NCI-H1436 (cell line): ENCODE results near the gene ZNF217.
"Not testable (repeated sequence)": the region's sequence is repeated elsewhere in the genome, so short reads cannot be mapped to it uniquely, and the experiment has no call there.

Experiments used
- DNase-seq: peaks from one replicate; lab custom pipeline; 2025; lab: John Stamatoyannopoulos, UW

Gene ZNF217

DNA sequence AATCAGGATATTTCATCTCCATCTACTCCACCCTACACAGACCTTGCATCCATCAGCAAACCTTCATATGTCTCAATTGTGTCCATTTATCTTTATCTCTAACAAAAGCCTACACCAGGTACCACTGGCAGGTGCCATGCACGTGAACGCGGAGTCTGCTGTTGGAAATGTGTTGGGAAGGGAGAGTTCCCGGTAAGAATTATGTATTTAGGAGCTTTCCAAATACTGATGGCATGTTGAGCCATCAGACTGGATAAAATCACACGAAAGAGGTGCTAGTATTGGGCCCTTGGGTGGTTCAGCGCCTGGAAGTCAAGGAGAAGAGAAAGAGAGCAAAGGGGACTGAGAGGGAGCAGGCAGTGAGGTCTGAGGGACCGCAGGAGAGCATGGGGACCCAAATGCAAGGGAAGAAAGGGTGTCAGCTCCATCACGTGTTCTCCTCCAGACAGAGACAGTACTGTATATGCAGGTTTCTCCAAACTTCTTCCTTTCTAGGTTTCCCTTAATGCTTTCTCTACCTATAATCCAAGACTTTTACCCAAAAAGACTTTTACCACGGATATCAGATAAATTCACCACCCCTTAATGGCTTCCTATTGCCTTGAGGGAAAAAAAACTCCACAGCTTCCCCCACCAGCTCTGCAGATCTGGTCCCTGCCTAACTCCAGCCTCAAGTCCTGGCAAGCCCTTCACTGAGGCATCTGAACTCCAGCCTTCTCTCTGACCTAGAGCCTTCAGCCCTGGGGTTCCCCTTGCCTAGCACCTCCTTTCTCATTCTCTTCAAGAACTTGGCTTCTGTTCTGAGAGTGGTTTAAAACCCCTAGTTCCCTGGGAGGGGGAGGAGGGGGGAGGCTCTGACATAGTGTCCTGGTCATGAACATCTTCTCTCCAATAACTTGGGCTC is 4.8 kb upstream of the ZNF217 start:
- no peak for DNase-seq

DNA sequence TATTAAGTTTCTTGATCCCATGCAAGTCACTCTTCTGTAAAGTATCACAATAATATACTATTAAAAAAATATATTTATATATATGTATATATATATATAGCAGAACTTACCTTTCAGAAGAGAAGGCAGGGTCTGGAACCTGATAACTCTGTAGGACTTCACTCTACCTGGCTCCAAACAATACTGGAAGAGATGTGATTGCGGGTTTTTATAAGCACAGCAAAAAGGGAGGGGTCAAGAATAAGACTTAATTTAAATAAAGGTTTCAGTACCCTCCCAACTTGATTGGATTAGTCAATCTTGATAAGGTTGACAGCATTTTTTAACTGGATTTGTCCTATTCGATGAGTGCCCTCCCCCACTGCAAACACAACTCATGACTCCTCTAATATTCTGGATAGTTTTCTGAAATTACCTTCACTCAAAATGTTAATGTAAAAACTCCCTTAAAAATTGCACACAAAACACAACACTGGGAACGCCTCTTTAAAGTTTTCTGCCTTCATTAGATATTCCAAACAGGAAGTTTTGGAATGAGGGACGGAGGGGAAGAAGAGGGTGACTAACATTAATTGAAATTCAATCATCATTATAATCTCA is 4.0 kb upstream of the ZNF217 start:
- no peak for DNase-seq

DNA sequence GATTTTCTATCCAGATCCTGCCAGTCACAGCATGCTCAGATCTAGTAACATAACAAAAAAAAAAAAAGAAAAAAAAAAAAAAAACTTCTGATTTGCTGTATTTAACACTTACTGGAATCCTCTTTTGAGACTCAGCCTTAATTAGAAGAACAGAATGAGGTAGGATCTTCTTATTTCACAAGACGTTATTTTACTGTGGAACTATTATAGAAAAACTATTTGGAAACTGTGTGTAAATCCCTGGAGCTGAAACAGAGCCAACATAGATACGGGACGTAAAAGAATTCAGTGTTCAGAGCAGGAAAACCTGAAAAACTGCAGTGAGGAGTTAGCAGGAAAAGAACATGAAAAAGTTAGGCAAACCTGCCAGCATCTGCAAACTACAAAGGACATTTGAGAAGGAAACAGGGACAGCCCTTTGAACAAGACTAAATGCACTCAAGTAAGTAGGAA is 3.4 kb upstream of the ZNF217 start:
- no peak for DNase-seq

DNA sequence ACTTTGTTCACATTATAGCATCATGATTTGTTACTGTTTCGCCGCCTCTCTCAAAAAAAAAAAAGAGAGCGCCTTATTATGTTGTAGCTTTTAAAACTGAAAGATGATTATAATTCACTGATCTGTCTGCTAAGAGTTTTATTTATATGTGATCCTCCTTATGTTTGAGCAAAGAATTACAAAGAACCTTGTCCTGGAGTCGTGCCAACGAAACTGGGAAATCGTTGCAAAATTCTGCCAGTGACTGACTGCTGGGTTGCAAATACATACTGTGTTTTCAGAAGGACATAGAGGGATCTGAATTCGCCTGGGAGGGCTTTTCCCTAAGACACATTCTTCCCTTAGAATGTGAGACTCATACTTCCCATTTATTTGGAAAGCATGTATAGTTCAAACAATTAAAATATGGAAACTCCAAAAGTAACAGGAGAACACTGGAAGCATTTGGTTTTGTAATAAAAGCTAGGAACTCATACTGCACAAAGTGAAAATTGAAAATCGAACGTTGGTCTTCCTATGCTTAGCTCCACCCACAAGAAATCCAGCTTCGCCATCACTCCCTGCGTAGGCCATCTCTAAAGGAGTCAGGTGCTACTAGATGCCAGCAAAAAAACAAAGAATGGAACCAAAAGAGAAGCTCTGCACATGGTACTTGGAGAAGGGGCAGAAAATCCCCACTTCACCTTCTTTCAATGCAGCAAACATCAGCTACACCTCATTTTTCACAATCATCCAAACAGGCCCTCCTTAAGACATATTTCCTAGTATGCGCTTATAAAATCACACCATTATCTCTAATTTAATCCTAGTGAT is 2.8 kb upstream of the ZNF217 start:
- not testable (repeated sequence) for DNase-seq

DNA sequence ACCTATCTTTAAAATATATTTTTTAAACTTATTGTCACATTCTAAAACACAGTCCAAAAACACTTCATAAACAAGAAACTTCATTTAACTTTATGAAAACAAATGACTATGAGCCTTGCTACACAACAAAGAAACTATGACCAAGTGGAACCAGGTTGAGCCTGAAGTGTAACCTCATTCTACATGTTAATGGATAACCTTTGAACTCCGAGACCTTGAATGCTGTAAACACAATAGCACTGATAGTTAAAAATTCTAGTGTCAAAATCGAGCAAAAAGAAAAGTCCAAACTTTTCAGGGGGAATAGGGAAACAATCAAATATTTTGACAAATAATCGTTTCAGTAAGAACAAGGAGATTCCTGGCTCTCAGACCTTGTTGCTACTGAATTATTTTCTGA is 2.1 kb upstream of the ZNF217 start:
- DNase-seq: not testable (repeated sequence)

DNA sequence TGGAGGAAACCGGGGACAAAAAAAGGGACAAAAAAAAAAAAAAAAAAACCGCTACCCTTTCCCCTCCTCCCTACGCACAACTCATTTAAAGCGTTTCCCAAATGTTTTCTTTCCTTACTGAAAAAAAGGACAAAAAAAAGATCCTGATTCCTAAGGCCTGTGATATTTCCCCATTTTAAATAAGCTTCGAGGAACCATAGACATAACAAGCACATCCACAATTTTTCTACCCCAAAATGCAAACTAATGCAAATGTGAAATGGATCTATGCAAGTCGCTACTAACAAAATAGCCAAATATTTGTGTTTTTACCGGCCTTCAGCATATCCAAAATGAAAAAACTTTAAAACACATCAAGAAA is 1.4 kb upstream of the ZNF217 start:
- DNase-seq: no peak

DNA sequence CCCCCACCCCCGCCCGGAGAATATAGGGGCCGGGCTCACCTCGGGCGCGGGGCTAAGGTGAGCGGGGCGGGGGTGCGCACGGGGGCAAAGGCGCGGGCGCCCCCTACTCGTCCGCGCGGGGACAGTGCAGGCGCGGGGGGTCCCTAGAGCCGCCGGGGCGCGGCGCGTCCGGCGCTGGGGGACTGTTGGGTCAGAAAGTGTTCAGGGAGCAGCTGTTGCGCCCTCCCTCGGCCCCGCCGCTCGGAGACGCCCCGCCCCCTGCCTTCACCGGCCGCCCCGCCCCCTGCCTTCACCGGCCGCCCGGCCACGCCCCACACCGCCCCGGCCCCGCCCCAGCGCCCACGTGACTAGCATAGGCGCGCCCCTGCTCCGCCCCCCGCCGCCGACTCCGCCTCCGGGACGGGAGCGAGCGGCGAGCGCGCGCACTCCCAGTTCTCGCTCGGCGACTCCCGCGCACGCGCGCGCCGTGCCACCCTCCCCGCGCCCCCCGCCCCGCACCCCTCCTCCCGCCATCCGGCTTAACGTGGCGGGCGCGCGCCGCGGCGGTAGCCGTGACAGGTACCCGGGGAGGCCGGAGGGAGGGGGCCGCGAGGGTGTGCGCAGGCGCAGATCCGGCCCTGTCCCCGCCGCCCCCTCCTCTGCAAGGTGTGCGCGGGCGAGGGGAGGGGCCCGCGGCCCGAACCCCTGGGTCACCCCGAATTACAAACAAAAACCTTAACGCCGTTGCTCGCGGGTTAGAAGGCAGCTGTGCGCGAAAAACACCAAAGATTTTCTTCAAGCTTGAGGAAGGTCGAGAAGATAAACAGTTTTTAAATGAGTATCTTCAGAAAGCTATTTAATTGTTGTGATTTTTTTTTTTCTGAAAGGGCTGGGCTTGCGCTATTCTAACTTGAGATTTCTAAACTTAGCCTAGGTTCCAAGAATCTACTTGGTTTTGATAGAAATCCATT is 704 bp upstream of the ZNF217 start:
- DNase-seq: peak; percentile 85

DNA sequence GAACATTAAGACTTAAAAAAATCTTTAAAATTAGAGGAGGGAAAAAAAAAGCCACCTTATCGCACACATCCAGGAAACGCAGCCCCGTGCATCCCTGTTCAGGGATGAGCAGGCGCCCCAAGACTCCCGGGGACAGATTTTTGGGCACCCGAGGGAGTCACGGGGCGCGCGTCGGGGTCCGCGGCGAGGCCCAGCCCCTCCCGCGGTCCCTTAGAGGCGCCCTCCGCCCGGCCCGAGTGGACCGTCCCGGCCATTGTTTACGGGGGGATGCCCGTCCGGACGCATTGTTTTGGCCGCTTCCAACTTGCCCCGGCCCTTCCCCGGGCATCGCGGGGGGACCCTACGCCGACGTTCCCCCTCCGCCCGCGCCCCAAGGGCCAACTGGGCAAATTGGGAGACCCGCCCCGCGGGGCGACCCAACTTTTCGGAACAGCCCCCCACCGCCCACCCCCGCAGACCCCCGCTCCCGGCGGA is 610 bp downstream of the ZNF217 start:
- DNase-seq: no peak

DNA sequence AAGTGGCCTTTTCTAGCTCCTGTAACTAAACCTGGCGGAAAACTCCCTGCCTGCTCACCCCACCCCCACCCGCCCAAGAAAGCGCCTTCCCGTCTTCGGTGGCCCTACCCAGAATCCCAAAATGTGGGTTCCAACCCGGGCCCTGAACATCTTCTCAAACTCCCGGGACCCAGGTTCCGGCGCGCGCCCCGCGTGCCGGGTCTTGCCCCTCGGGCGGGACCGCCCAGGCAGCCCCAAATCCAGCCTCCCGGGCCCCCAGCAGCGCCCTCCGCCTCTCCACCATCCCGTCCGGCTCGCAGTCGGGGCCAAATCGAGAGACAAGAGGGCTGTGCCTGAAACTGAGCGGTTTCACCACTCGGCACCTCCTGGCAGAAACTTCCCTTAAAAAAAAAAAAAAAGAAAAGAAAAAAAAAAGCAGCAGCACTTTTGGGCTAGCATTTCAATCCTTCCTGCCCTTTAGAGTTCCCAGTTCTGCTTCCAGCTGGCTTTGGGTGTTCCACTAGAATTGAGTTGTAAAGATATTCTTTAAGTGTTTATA is 1.1 kb downstream of the ZNF217 start:
- not testable (repeated sequence) for DNase-seq

DNA sequence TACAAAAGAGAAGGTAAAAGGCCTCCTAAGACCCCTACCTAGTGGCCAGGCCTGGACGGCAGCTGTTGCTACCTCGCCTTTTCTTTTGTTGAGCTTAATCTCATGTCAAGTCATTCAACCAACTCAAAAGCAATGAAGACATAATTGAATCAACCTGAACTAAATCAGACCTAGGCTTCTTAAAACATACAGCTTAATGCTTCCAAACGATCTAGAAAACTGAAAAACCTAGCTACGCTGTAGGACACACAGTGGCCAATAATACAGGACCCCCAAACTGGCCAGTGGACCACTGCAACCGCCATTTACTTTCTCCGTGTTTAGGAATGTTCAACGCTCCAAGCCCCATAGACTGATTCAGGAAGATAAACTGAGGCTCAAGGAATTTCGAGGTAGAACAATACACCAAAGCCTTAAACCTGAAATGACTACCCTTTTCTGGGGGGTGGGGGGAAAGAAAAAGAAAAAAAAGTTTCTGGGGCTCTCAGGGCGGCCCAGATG is 1.6 kb downstream of the ZNF217 start:
- DNase-seq: not testable (repeated sequence)

DNA sequence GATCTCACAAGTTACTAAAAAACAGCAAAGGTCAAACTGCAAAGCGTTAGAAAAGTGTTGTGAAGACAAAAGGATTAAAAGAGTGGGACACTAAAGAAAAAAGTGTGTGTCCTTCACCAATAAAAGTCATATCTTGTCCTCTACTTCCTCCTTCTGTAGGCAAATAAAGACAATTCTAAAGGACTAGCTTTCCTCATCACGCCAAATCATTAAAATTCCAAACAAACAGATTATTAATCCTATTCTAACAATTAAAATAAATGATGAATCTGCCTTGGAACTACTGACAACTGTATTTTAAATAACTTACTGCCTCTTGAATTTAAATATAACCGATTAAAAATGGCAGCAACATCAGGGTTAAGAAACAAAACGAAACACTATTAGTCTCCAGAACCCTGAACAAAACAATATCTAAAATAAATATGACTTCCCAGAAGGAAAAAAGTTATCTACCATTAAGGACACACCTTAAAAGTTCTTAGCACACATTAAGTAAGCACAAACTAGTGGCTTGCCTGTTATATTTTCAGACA is 2.4 kb downstream of the ZNF217 start:
- DNase-seq: not testable (repeated sequence)

DNA sequence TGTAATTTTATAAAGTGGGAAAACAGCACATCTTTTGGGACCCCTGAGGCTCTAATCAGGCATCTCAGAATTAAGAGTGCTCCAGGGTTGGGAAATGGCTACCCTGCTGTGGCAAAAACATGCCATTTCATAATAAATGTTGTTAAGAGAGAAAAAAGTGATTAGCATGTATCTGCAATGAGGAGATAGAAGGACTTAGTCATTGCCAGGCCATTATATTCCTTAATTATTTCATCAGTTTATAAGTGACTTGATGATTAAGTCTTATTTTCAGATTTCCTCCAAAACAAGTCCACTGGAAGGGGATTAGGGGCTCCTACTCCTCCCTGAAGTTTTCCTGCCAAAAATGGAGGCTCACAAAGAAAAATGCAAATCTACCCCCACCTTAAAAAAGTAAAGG is 3.0 kb downstream of the ZNF217 start:
- not testable (repeated sequence) for DNase-seq

DNA sequence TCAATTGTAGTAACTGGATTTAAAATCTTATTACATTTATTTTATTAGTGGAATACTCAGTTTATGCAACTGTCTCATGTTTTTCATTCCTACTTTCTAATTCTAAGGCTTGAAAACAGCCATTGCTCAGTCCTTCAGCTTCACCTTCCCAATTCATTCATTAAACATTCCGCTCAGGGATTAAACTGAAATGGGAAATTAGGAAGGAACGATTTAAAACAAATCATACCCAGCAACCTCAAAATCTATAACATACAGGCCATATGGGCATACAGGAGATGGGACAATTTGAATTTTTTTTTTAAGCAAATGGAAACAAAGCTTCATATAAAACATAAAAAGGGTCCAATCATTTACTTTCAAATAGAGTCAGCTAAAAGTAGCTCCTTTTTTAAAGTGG is 3.5 kb downstream of the ZNF217 start:
- DNase-seq: not testable (repeated sequence)

DNA sequence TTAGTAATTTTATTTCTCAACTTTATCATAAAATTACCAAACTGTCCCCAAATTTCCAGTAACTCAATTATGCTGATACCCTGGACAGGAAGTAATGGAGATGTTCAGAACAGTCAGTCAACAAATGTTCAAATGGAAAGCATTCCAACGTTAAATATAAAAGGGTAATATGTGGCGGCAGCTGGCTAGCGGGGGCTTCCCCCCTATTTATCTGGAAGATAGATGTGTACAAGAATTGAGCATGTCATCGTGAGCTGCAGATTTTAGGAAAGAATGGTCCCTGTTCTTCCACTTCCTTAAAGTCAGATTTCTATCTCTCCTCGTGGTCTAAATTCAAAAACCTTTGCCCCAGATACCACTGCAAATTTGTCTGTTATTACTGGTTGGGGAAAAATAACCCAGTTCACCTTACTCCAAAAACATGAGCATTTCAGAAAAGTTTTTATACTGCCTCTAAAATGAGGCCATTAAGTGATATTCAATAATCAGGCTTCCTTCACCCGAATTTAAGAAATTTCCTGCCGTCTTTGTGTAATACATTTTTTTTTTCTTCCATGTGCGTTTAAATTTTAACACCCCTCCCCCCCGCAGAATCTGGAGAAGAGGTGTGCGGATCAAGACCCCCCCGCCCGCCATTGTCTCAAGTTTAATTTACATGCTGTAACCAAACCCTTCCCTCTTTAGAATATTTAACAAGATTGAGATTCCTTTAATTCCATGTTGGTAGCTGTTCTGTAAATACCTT is 4.1 kb downstream of the ZNF217 start:
- DNase-seq: not testable (repeated sequence)

DNA sequence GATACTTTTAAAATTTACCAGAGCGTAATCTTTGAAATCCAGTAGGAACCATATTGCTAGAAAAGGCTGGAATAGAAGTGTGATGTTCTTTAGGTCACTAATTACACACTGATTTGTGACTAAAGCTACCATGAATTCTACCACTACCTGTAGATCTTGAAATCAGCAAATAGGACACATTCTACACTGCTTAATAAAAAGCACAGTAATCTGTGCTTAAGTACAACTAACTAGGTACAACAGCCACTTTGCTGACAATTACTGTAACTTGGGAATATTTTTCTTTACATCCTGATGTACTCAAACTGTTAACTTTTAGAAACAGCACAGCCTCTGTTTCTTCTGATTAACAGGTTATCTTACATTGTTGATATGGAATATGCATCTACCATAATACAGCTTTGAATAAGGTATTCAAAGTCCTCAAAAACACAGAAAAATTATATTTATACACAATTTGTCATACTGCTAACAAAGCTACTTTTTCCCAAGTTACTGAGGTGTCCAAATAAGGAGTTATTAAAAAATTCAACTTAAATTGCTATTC is 6.4 kb downstream of the ZNF217 start:
- DNase-seq: not testable (repeated sequence)

DNA sequence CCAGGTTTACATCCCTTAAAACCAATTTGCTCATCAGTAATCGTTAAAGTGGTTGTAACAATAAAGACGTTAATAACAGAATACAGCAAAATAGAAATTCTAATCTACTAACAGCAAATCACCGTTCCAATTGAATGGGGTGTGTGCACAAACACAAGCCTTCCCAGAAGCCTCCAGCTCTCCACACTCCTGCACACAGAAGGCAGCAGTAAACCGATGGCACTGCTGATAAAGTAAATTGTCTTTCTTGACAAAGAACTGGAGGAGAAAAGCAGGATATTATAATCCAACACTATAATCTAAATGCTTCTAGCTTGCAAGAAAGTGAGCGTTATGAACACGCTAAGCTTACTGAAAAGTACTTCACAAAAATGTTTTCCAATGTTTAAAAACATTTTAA is 7.0 kb downstream of the ZNF217 start:
- no peak for DNase-seq

DNA sequence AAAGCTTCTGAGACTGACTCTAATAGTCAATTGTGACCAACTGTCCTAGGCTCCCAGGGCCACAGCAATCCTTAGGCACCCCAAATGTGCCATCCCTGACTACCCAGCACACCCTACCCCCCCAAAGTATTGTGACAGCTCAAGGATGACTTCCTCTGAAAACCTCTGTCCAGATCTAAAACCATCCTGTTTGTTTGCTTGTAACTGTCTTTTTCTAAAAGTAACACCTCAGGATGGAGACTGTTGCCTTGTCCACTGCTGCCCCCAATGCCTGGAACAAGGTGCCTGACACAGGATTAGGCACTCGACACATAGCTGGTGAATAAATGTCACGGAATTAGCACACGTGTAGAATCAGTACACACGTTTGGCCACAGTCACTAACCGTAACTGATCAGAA is 7.7 kb downstream of the ZNF217 start:
- DNase-seq: not testable (repeated sequence)

DNA sequence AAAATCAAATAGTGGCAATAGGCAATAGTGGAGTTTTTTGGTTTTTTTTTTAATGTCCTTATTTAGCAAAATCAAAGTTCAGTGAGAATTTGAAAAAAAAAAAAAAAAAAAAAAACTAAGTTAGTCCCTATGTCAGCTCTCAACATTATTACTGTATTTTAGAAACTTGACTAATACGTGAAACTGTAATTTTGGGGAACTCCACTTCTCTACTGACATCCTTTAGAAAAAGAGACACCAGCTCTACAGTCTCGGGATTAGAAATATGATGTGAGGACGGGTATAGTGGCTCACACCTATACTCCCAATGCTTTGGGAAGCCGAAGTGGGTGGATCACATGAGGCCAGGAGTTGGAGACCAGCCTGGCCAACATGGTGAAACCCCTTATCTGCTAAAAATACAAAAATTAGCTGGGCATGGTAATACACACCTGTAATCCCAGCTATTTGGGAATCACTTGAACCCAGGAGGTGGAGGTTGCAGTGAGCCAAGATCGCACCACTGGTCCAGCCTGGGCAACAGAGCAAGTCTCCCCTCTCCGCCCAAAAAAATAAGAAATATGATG is 8.6 kb downstream of the ZNF217 start:
- not testable (repeated sequence) for DNase-seq

DNA sequence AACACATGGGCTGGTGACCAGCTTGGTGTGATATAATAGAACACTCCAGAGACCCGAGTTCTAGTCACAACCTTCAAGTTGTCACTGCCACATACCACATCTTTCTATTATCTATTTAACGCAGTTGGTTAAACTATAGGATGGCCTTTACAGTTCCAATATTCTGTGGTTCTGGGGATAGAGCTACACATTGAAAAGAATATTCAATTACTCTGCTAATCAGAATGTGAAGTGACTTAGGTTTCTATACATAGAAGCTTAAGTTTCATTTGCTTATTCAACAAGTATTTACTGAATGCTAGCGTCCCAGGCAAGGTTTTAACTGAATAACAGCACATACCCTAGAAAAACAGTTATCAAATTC is 9.1 kb downstream of the ZNF217 start:
- not testable (repeated sequence) for DNase-seq
